ENCODE data around the gene GAB2. TPM values are rescaled to one million over a fixed set of nuclear protein-coding genes. Genes with fewer than 3 reads are reported as not detected.

GAB2 gene
- polyA plus RNA-seq, 3 donors, result 2.8 to 39.4 (median 4.4) TPM

- H3K4me3 ChIP-seq (replicated peaks in 1 of 3; ENCODE audit: low read depth in 2 of 3, low read length in 3 of 3), result peak overlapping the region in 2 of 3 experiments; percentile 6 to 87
- no peak for TF ChIP-seq CTCF (IDR thresholded peaks at IDR 0.05)
- H2AFZ ChIP-seq (ENCODE audit: insufficient read depth, low read depth, low read length, poor library complexity, severe bottlenecking), result no peak overlapping the region
- WGBS (ENCODE audit: insufficient coverage), result 5% methylated on average over 6 of the region's 9 CpGs
- peak overlapping the region; percentile 86 to 97 (median 96) for H3K27ac Mint-ChIP-seq
- peaks cover 5 to 10% of the 10 kb centered on the region in 2 donors for H3K36me3 Mint-ChIP-seq
- peaks cover 0 to 8% (median 2%) of the 10 kb centered on the region in 3 donors for H3K27me3 Mint-ChIP-seq (ENCODE audit: low read depth in 3 of 3)
- DNase-seq, result peak; percentile 80 to 93 (median 90)
- peaks cover 73% of the 10 kb centered on the region for H3K4me1 Mint-ChIP-seq
- no peaks in the 10 kb centered on the region for H3K27me3 ChIP-seq (ENCODE audit: control insufficient read depth in 2 of 2, insufficient read depth in 2 of 2, low read length in 2 of 2)
- H3K4me3 Mint-ChIP-seq, result peak overlapping the region; percentile 87 to 88
- intact Hi-C loops (cut with micrococcal nuclease), result no loop called here
- H3K4me1 ChIP-seq (ENCODE audit: control insufficient read depth in 1 of 2, insufficient read depth in 2 of 2, low read length in 2 of 2), result peaks cover 68 to 87% of the 10 kb centered on the region in 2 donors
- no peaks in the 10 kb centered on the region for H4K20me1 ChIP-seq (ENCODE audit: insufficient read depth, low read length)
- peaks cover 0 to 2% (median 0%) of the 10 kb centered on the region in 7 donors for H3K9me3 Mint-ChIP-seq
- peaks cover 26% of the 10 kb centered on the region for H3K79me2 ChIP-seq (ENCODE audit: insufficient read depth, low read length)
- H3K36me3 ChIP-seq (replicated peaks in 1 of 2; ENCODE audit: control insufficient read depth in 1 of 2, insufficient read depth in 2 of 2, low read length in 2 of 2), result no peaks in the 10 kb centered on the region
- peak overlapping the region; percentile 47 for H3K9ac ChIP-seq (ENCODE audit: insufficient read depth, low read length, poor library complexity, severe bottlenecking)
- H3K4me2 ChIP-seq (replicated peaks; ENCODE audit: extremely low read depth, low read length, poor library complexity, severe bottlenecking), result peak overlapping the region; percentile 63
- H3K9me3 ChIP-seq (replicated peaks in 1 of 2; ENCODE audit: control insufficient read depth in 1 of 2, insufficient read depth in 1 of 2, low read length in 2 of 2), result no peaks in the 10 kb centered on the region
- H3K27ac ChIP-seq (ENCODE audit: low read depth in 1 of 2, low read length in 2 of 2), result peak overlapping the region; percentile 23 to 98
These were observed 3.2 kb upstream of the GAB2 start for GRCh38 chr11:78420796-78421209.

- Mint-ChIP-seq H3K36me3 (peaks cover 9 to 13% of the 10 kb centered on the region in 2 donors), H3K27me3 (ENCODE audit: low read depth in 3 of 3) (peaks cover 0 to 8% (median 2%) of the 10 kb centered on the region in 3 donors), H3K9me3 (peaks cover 0 to 2% (median 0%) of the 10 kb centered on the region in 7 donors), H3K4me3 (peak overlapping the region; percentile 87 to 88), H3K4me1 (peaks cover 72% of the 10 kb centered on the region), H3K27ac (peak overlapping the region; percentile 86 to 97 (median 96))
- TF ChIP-seq CTCF (IDR thresholded peaks at IDR 0.05), result peak; percentile 80
- Histone ChIP-seq H3K9ac (ENCODE audit: insufficient read depth, low read length, poor library complexity, severe bottlenecking) (peak overlapping the region; percentile 47), H2AFZ (ENCODE audit: insufficient read depth, low read depth, low read length, poor library complexity, severe bottlenecking) (no peak overlapping the region), H3K79me2 (ENCODE audit: insufficient read depth, low read length) (peaks cover 31% of the 10 kb centered on the region), H4K20me1 (ENCODE audit: insufficient read depth, low read length) (peaks cover 4% of the 10 kb centered on the region), H3K27ac (ENCODE audit: low read depth in 1 of 2, low read length in 2 of 2) (peak overlapping the region; percentile 23 to 98), H3K4me2 (replicated peaks; ENCODE audit: extremely low read depth, low read length, poor library complexity, severe bottlenecking) (peak overlapping the region; percentile 63), H3K4me1 (ENCODE audit: control insufficient read depth in 1 of 2, insufficient read depth in 2 of 2, low read length in 2 of 2) (peaks cover 68 to 87% of the 10 kb centered on the region in 2 donors), H3K9me3 (replicated peaks in 1 of 2; ENCODE audit: control insufficient read depth in 1 of 2, insufficient read depth in 1 of 2, low read length in 2 of 2) (no peaks in the 10 kb centered on the region), H3K27me3 (ENCODE audit: control insufficient read depth in 2 of 2, insufficient read depth in 2 of 2, low read length in 2 of 2) (no peaks in the 10 kb centered on the region), H3K4me3 (replicated peaks in 1 of 3; ENCODE audit: low read depth in 2 of 3, low read length in 3 of 3) (peak overlapping the region in 2 of 3 experiments; percentile 6 to 87), H3K36me3 (replicated peaks in 1 of 2; ENCODE audit: control insufficient read depth in 1 of 2, insufficient read depth in 2 of 2, low read length in 2 of 2) (no peaks in the 10 kb centered on the region)
- 24% methylated on average over 3 of the region's 9 CpGs for WGBS (ENCODE audit: insufficient coverage)
- peak in 2 of 3 donors; percentile 46 to 63 for DNase-seq
- intact Hi-C loops (cut with micrococcal nuclease), result no loop called here
These were observed 2.7 kb upstream of the GAB2 start for GRCh38 chr11:78420255-78420764.

All from CD14-positive monocyte (primary cell).